WTC11 (cell line): Measurements from ENCODE around the gene FCN3. TPM values are rescaled to one million over a fixed set of nuclear protein-coding genes. Genes with fewer than 3 reads are reported as not detected.

Experiments used
- ATAC-seq: fragments of 200-7000 bp; cut with Tn5 transposase; 2 replicates; pipeline ENCODE4 v1.10.0; 2021; ENCODE audit warnings: mild to moderate bottlenecking, moderate library complexity
- CTCF ChIA-PET: fragments of 300-600 bp; sonication (Branson Sonifier 250); formaldehyde crosslinking; loops from one replicate; lab custom pipeline; 2021; ENCODE audit warnings: antibody characterized with exemption; lab: Charles Lee
- POLR2A ChIA-PET: fragments of 350-600 bp; sonication (Branson Sonifier 250); formaldehyde crosslinking; loops from one replicate; lab custom pipeline; 2021; ENCODE audit warnings: antibody characterized with exemption; lab: Charles Lee
- DNase-seq: peaks from one replicate; pipeline ENCODE4 v3.0.0; 2021; ENCODE audit warnings: low spot score
- H3K27ac Mint-ChIP-seq: 2 replicates; pipeline ENCODE4 v1.8.0; 2021; ENCODE audit warnings: mixed read lengths
- H3K27me3 Mint-ChIP-seq: 2 replicates; pipeline ENCODE4 v1.8.0; 2021; ENCODE audit warnings: low read depth, mild to moderate bottlenecking, moderate library complexity, mixed read lengths
- H3K36me3 Mint-ChIP-seq: 2 replicates; pipeline ENCODE4 v1.8.0; 2021; ENCODE audit warnings: mixed read lengths
- H3K4me1 Mint-ChIP-seq: 2 replicates; pipeline ENCODE4 v1.8.0; 2022; ENCODE audit warnings: mixed read lengths
- H3K4me3 Mint-ChIP-seq: 2 replicates; pipeline ENCODE4 v1.8.0; 2021; ENCODE audit warnings: mild to moderate bottlenecking, moderate library complexity, mixed read lengths
- H3K9me3 Mint-ChIP-seq: 2 replicates; pipeline ENCODE4 v1.8.0; 2021; ENCODE audit warnings: mixed read lengths
- ATF1 ChIP-seq: sonication (generic); formaldehyde crosslinking; IDR thresholded peaks from 2 replicates; pipeline ENCODE4 v1.8.1; 2023; ENCODE audit warnings: mild to moderate bottlenecking, moderate library complexity, missing genetic modification reagents
- CREB1 ChIP-seq: sonication (generic); formaldehyde crosslinking; IDR thresholded peaks from 2 replicates; pipeline ENCODE4 v1.8.0; 2023; ENCODE audit warnings: mild to moderate bottlenecking, missing genetic modification reagents
- ESRRA ChIP-seq: sonication (generic); formaldehyde crosslinking; IDR thresholded peaks from 2 replicates; pipeline ENCODE4 v1.8.1; 2022; ENCODE audit warnings: mild to moderate bottlenecking, missing genetic modification reagents, borderline replicate concordance
- FOXK1 ChIP-seq: sonication (generic); formaldehyde crosslinking; IDR thresholded peaks from 2 replicates; pipeline ENCODE4 v1.8.0; 2022; ENCODE audit warnings: mild to moderate bottlenecking, moderate library complexity, missing genetic modification reagents
- GABPB1 ChIP-seq: sonication (generic); formaldehyde crosslinking; IDR thresholded peaks from 2 replicates; pipeline ENCODE4 v1.8.1; 2023; ENCODE audit warnings: mild to moderate bottlenecking, missing genetic modification reagents
- MXD4 ChIP-seq: fragments of 250-450 bp; sonication (Bioruptor Pico); IDR thresholded peaks from 2 replicates; pipeline ENCODE4 v1.8.0; 2021; ENCODE audit warnings: mild to moderate bottlenecking, moderate library complexity, borderline replicate concordance
- NFE2L1 ChIP-seq: sonication (generic); formaldehyde crosslinking; IDR thresholded peaks from 2 replicates; pipeline ENCODE4 v1.8.1; 2023; ENCODE audit warnings: missing genetic modification reagents
- NR2C2 ChIP-seq: sonication (generic); formaldehyde crosslinking; IDR thresholded peaks from 2 replicates; pipeline ENCODE4 v1.8.0; 2022; ENCODE audit warnings: mild to moderate bottlenecking, missing genetic modification reagents
- RELA ChIP-seq: sonication (generic); formaldehyde crosslinking; IDR thresholded peaks from 2 replicates; pipeline ENCODE4 v1.8.1; 2022; ENCODE audit warnings: missing genetic modification reagents, mild to moderate bottlenecking, borderline replicate concordance
- TCF7 ChIP-seq: sonication (generic); formaldehyde crosslinking; IDR thresholded peaks from 2 replicates; pipeline ENCODE4 v1.8.0; 2022; ENCODE audit warnings: mild to moderate bottlenecking, low read depth, missing genetic modification reagents, moderate library complexity
- TEAD1 ChIP-seq: sonication (generic); formaldehyde crosslinking; IDR thresholded peaks from 2 replicates; pipeline ENCODE4 v1.8.0; 2022; ENCODE audit warnings: mild to moderate bottlenecking, missing genetic modification reagents
- ZBTB21 ChIP-seq: sonication (generic); formaldehyde crosslinking; IDR thresholded peaks from 2 replicates; pipeline ENCODE4 v1.8.1; 2023; ENCODE audit warnings: mild to moderate bottlenecking, missing genetic modification reagents, borderline replicate concordance
- ZNF138 ChIP-seq: sonication (generic); formaldehyde crosslinking; conservative IDR thresholded peaks from 2 replicates; pipeline ENCODE4 v1.8.1; 2022; ENCODE audit warnings: mild to moderate bottlenecking, moderate library complexity, missing genetic modification reagents
- ZNF263 ChIP-seq: sonication (generic); formaldehyde crosslinking; IDR thresholded peaks from 2 replicates; pipeline ENCODE4 v1.8.1; 2022; ENCODE audit warnings: low read depth, mild to moderate bottlenecking, moderate library complexity, missing genetic modification reagents
- ZNF416 ChIP-seq: fragments of 250-450 bp; sonication (Bioruptor Pico); IDR thresholded peaks from 2 replicates; pipeline ENCODE4 v1.9.0; 2021; ENCODE audit warnings: mild to moderate bottlenecking, inconsistent platforms
- total RNA-seq: library from RNA; stranded (reverse); gene quantifications from 3 replicates; pipeline ENCODE4 v1.2.3, GENCODE V29; 2021
- TF ChIP-seq, protein P1 (sequence below): fragments of 200-600 bp; IDR thresholded peaks from 2 replicates; pipeline ENCODE4 v1.8.0; 2022; ENCODE audit warnings: antibody characterized with exemption
- TF ChIP-seq, protein P2 (sequence below): sonication (generic); formaldehyde crosslinking; IDR thresholded peaks from 2 replicates; pipeline ENCODE4 v1.8.1; 2022; ENCODE audit warnings: mild to moderate bottlenecking, missing genetic modification reagents, moderate library complexity, borderline replicate concordance
- TF ChIP-seq, protein P3 (sequence below): fragments of 250-450 bp; sonication (Bioruptor Pico); IDR thresholded peaks from 2 replicates; pipeline ENCODE4 v1.9.0; 2021; ENCODE audit warnings: moderate library complexity, mild to moderate bottlenecking, inconsistent platforms, borderline replicate concordance

The FCN3 gene
- total RNA-seq, 1 experiment from 2014 or later: 0.98 TPM

DNA sequence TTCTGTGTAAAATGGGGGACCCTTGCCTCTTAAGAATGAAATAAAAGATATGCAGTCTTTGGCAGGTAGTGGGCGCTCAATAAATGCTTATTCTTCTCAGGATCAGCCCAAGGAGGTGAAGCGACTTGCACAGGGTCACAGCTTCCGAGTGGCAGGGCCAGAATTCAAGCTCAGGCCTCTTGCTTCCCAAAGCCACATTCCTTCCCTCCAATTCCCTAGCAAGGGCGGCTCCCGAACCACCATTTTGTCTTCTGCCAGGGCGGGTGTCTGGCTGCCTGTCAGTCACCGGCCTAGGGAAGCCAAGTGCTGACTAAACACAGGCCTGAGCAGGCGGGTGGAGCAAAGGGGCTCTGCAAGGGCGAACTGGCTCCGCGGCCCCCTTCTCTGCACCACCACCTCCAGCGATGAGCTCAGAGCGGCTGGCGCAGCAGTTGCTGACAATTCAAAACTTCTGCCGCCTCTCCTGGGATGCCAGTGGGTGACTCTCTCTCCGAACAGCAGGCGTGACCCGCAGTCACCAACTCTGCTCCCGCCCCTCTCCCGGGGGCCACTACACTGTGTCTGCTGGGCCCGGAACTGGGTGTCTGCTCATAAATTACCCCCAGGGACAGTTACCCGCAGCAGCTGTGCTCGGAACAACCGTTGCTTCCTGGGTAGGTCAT is 28.6 kb upstream of the FCN3 start:
- peak; percentile 13 for ATAC-seq
- peak overlapping the region; percentile 91 for H3K27ac Mint-ChIP-seq
- TF ChIP-seq, protein P1, sequence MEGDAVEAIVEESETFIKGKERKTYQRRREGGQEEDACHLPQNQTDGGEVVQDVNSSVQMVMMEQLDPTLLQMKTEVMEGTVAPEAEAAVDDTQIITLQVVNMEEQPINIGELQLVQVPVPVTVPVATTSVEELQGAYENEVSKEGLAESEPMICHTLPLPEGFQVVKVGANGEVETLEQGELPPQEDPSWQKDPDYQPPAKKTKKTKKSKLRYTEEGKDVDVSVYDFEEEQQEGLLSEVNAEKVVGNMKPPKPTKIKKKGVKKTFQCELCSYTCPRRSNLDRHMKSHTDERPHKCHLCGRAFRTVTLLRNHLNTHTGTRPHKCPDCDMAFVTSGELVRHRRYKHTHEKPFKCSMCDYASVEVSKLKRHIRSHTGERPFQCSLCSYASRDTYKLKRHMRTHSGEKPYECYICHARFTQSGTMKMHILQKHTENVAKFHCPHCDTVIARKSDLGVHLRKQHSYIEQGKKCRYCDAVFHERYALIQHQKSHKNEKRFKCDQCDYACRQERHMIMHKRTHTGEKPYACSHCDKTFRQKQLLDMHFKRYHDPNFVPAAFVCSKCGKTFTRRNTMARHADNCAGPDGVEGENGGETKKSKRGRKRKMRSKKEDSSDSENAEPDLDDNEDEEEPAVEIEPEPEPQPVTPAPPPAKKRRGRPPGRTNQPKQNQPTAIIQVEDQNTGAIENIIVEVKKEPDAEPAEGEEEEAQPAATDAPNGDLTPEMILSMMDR: peak; percentile 14; the same call in 1 of the 2 replicates
- no peak for TF ChIP-seq GABPB1 (CRISPR knock-in tag)
- TF ChIP-seq, all 79 proteins: peak for 1
- ChIA-PET POLR2A (interaction anchor here (0.7 to 1.1 kb wide), 3 partner anchors 25 to 204 kb away, joined by 3 read pairs; no protein-coding TSS in a partner anchor), CTCF (interaction anchor here (0.5 to 5.0 kb wide), 34 partner anchors 10 to 1389 kb away, joined by 3 to 38 read pairs (median 5); partner anchors contain the start of genes MAP3K6 and WASF2)
- Mint-ChIP-seq H3K36me3 (peaks cover 10% of the 10 kb centered on the region), H3K27me3 (no peaks in the 10 kb centered on the region), H3K9me3 (no peaks in the 10 kb centered on the region), H3K4me3 (no peak overlapping the region), H3K4me1 (peaks cover 70% of the 10 kb centered on the region)
- peak; percentile 64 for DNase-seq

DNA sequence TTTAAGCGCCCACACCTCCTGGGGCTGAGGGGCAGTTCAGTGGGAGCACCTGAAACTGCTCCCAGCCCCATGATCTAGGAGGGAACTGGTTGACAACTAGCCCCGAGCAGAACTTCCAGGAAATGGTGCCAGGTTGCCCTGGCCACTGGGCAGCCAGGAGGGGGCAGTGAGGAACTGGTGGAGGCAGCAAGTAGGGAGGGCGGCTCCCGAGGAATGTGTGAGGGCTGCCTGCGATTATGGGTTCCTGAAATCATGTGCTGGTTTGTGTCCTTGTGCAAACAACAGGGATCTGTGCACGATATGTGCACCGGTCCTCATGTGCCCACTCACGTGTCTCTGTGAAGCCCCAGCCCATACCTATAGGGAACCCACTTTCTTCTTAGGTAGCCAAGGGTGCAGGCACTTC is 27.7 kb upstream of the FCN3 start:
- ChIA-PET CTCF (interaction anchor here (0.6 to 5.0 kb wide), 31 partner anchors 9 to 940 kb away, joined by 3 to 38 read pairs (median 5); partner anchors contain the start of genes MAP3K6 and WASF2), POLR2A (interaction anchor here (0.7 to 1.6 kb wide), 2 partner anchors 26 to 125 kb away, joined by 3 read pairs; no protein-coding TSS in a partner anchor)
- Mint-ChIP-seq H3K9me3 (no peaks in the 10 kb centered on the region), H3K27me3 (no peaks in the 10 kb centered on the region), H3K4me1 (peaks cover 78% of the 10 kb centered on the region), H3K4me3 (no peak overlapping the region)
- DNase-seq: peak; percentile 69
- 0 out of 2 replicates have a peak, but pooled peaks have one; percentile 11 for TF ChIP-seq CREB1 (CRISPR knock-in tag)
- TF ChIP-seq FOXK1 (CRISPR knock-in tag): 0 out of 2 replicates have a peak, but pooled peaks have one; percentile 11
- TF ChIP-seq, protein P1: no peak
- 0 out of 2 replicates have a peak, but pooled peaks have one; percentile 21 for TF ChIP-seq TEAD1
- TF ChIP-seq, all 79 proteins: peak for 3
- peak overlapping the region; percentile 91 for H3K27ac Mint-ChIP-seq
- peaks cover 4% of the 10 kb centered on the region for H3K36me3 Mint-ChIP-seq
- ATAC-seq: peak; percentile 18

DNA sequence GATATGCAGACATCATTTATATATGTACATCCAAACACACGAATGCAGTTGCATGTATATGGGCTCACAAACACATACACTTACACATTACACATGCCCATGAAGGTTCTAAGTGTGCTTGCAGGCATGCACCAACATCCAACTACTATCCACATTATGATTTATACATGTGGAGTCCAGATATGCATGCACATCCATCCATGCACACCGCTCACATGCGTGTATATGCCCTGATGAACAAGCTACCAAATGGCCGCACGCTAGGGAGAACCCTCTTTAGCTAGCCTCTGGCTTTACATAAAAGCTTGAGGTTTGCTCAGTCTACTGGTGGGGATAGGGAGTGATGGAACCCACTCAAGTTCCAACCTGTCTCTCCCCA is 26.3 kb upstream of the FCN3 start:
- H3K4me3 Mint-ChIP-seq: no peak overlapping the region
- ATAC-seq (no peak), DNase-seq (no peak)
- H3K4me1 Mint-ChIP-seq: peaks cover 73% of the 10 kb centered on the region
- ChIA-PET POLR2A (interaction anchor here (1.0 to 1.6 kb wide), 2 partner anchors 29 to 126 kb away, joined by 3 read pairs; no protein-coding TSS in a partner anchor), CTCF (interaction anchor here (1.0 to 2.4 kb wide), 8 partner anchors 10 to 205 kb away, joined by 3 to 15 read pairs (median 4); partner anchors contain the start of genes AHDC1 and MAP3K6)
- TF ChIP-seq NFE2L1 (CRISPR knock-in tag): no peak
- TF ChIP-seq, protein P2, sequence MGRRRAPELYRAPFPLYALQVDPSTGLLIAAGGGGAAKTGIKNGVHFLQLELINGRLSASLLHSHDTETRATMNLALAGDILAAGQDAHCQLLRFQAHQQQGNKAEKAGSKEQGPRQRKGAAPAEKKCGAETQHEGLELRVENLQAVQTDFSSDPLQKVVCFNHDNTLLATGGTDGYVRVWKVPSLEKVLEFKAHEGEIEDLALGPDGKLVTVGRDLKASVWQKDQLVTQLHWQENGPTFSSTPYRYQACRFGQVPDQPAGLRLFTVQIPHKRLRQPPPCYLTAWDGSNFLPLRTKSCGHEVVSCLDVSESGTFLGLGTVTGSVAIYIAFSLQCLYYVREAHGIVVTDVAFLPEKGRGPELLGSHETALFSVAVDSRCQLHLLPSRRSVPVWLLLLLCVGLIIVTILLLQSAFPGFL (CRISPR knock-in tag): no peak
- TF ChIP-seq ZNF138 (CRISPR knock-in tag): no peak
- H3K27ac Mint-ChIP-seq: no peak overlapping the region
- H3K27me3 Mint-ChIP-seq: no peaks in the 10 kb centered on the region
- no peaks in the 10 kb centered on the region for H3K9me3 Mint-ChIP-seq
- H3K36me3 Mint-ChIP-seq: no peaks in the 10 kb centered on the region

DNA sequence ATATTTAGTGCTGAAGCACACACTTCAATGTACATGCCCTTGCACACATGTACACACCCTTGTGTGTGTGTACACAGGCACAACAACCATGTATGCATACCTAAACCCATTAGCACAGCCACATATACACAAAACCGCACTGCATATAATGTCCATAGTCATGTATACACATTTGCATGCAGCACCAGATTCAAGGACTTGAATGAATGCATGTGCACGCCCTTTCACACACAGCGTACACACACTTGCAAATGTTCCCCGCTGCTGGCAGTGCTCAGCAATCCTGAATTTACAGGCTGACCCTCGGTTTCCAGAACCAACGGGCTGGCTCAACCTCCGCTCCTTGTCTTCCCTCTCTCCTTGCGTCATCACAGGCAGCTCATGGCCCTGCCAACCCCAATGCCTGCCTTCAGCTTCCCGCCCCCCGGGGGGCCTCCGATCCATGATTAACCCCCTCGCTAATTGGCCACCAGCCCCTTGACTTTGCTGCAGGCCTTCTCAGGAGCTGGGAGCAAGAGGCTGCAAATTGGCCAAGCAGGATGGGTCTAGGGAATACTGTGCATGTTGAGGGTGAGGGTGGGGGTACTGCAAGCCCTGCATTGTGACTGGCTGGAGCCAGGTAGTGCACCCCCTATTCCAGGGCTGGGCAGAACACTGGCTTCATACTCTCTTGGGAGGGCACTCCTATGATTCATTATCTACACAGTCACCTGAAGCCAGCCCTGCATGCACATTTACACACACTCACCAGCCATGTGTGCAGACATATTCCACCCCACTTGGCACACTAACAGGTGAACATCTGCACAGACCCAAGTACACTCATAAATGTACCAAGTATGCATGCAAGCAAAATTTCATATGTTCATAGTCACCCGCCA is 25.7 kb upstream of the FCN3 start:
- no peak for DNase-seq
- CTCF ChIA-PET: interaction anchor here (0.6 to 6.5 kb wide), 8 partner anchors 9 to 216 kb away, joined by 3 to 150 read pairs (median 4); partner anchors contain the start of gene AHDC1
- Mint-ChIP-seq H3K27ac (no peak overlapping the region), H3K36me3 (no peaks in the 10 kb centered on the region), H3K4me1 (peaks cover 67% of the 10 kb centered on the region), H3K9me3 (no peaks in the 10 kb centered on the region), H3K27me3 (no peaks in the 10 kb centered on the region), H3K4me3 (no peak overlapping the region)
- ATAC-seq: no peak
- POLR2A ChIA-PET: interaction anchor here (1.0 to 1.6 kb wide), 2 partner anchors 29 to 127 kb away, joined by 3 read pairs; no protein-coding TSS in a partner anchor
- TF ChIP-seq NR2C2 (CRISPR knock-in tag) (no peak), MXD4 (CRISPR knock-in tag) (no peak), TCF7 (no peak), ESRRA (no peak), ZNF416 (CRISPR knock-in tag) (no peak), ZBTB21 (no peak), TEAD1 (no peak), ATF1 (CRISPR knock-in tag) (no peak), RELA (no peak), ZNF263 (CRISPR knock-in tag) (no peak)
- TF ChIP-seq, protein P3, sequence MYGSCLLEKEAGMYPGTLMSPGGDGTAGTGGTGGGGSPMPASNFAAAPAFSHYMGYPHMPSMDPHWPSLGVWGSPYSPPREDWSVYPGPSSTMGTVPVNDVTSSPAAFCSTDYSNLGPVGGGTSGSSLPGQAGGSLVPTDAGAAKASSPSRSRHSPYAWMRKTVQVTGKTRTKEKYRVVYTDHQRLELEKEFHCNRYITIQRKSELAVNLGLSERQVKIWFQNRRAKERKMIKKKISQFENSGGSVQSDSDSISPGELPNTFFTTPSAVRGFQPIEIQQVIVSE (CRISPR knock-in tag): no peak
